K562 (cell line): ENCODE data around the gene LIPT1. TPM values are rescaled to one million over a fixed set of nuclear protein-coding genes. Genes with fewer than 3 reads are reported as not detected.

Experiments
- ATAC-seq: fragments of 200-7000 bp; cut with Tn5 transposase; 3 replicates; pipeline ENCODE4 v1.9.1; 2020; ENCODE audit warnings: moderate library complexity
- BruUV-seq: library from RNA; stranded (reverse); fragments of 400-500 nt; replicated peaks from 2 replicates; lab custom pipeline; 2021; lab: Mats Ljungman, UMichigan
- CTCF ChIA-PET: fragments of 300-600 bp; formaldehyde crosslinking; extraction: SDS; loops from one replicate; lab custom pipeline; 2021; ENCODE audit warnings: low intra/inter-chr PET ratio; lab: Yijun Ruan, JAX
- POLR2A ChIA-PET: fragments of 300-600, 350-650 bp; sonication (Branson Sonifier 250); formaldehyde crosslinking; extraction: SDS; loops from one replicate; lab custom pipeline; 2021; ENCODE audit warnings: antibody characterized with exemption, inconsistent platforms; lab: Yijun Ruan, JAX
- DNase-seq, 4 experiments: peaks; one replicate each; pipeline versions ENCODE4 v3.0.0 to v3.0.0-alpha.2; 2011 to 2018; ENCODE audit warnings: low spot score in 3 of 4, mixed read lengths in 3 of 4; ENCODE audit errors: extremely low read depth in 1 of 4
- FAIRE-seq: peaks from 2 replicates; lab custom pipeline; 2011; peaks lifted over from hg19 to GRCh38; lab: Jason Lieb, UNC
- H2AFZ ChIP-seq: 2 replicates; pipeline ENCODE4 v1.6.0; 2011; ENCODE audit warnings: low read depth, low read length, control low read depth, inconsistent platforms
- H3K27ac ChIP-seq: fragments of 200-600 bp; 3 replicates; pipeline ENCODE4 v1.8.0; 2011; ENCODE audit warnings: low read depth, mild to moderate bottlenecking, control low read depth, inconsistent platforms, low read length, moderate library complexity, mixed read lengths; ENCODE audit errors: extremely low read depth
- H3K27me3 ChIP-seq, 2 experiments: fragments of 300-600 bp in 1 of 2; 2 replicates in 1 of 2; 3 replicates in 1 of 2; pipeline versions ENCODE4 v1.6.0 to v1.8.0; 2011; ENCODE audit warnings: inconsistent platforms in 2 of 2, low read length in 2 of 2, mild to moderate bottlenecking in 1 of 2, mixed read lengths in 1 of 2, moderate library complexity in 1 of 2; ENCODE audit not compliant: control insufficient read depth in 2 of 2, insufficient read depth in 2 of 2
- H3K36me3 ChIP-seq: fragments of 300-600 bp; 3 replicates; pipeline ENCODE4 v1.8.0; 2011; ENCODE audit warnings: mild to moderate bottlenecking, low read length, inconsistent platforms; ENCODE audit not compliant: control insufficient read depth, insufficient read depth
- H3K4me1 ChIP-seq, 2 experiments: fragments of 200-600 bp in 1 of 2; replicated peaks in 1 of 2; 2 replicates in 1 of 2; 3 replicates in 1 of 2; pipeline versions ENCODE4 v1.5.1 to v1.8.0; 2011; ENCODE audit warnings: inconsistent platforms in 2 of 2, low read length in 2 of 2, mild to moderate bottlenecking in 1 of 2, mixed read lengths in 1 of 2, moderate library complexity in 1 of 2; ENCODE audit not compliant: control insufficient read depth in 2 of 2, insufficient read depth in 2 of 2
- H3K4me2 ChIP-seq: 2 replicates; pipeline ENCODE4 v1.6.1; 2011; ENCODE audit warnings: low read length, control low read depth, inconsistent platforms, mixed read lengths; ENCODE audit not compliant: insufficient read depth
- H3K4me3 ChIP-seq: fragments of 200-600 bp; sonication (generic), shearing (Covaris generic); 2 replicates; pipeline ENCODE4 v1.5.1; 2016; ENCODE audit warnings: control low read depth, inconsistent platforms
- H3K79me2 ChIP-seq: fragments of 200-600 bp; 3 replicates; pipeline ENCODE4 v1.8.0; 2011; ENCODE audit warnings: low read length, inconsistent platforms; ENCODE audit not compliant: control insufficient read depth, insufficient read depth
- H3K9ac ChIP-seq, 2 experiments: 2 replicates each; pipeline versions ENCODE4 v1.6.0 to v1.6.1; 2011; ENCODE audit warnings: low read depth in 2 of 2, low read length in 2 of 2, control low read depth in 1 of 2, inconsistent platforms in 1 of 2, mild to moderate bottlenecking in 1 of 2, mixed read lengths in 1 of 2; ENCODE audit not compliant: insufficient read depth in 1 of 2
- H3K9me1 ChIP-seq: one replicate; pipeline ENCODE4 v1.6.0; 2011; ENCODE audit warnings: inconsistent platforms, mild to moderate bottlenecking, low read length, moderate library complexity; ENCODE audit not compliant: control insufficient read depth, insufficient read depth
- H3K9me3 ChIP-seq: replicated peaks from 2 replicates; pipeline ENCODE4 v1.5.1; 2011; ENCODE audit warnings: low read depth, low read length, inconsistent platforms; ENCODE audit not compliant: control insufficient read depth, insufficient read depth
- H4K20me1 ChIP-seq: replicated peaks from 2 replicates; pipeline ENCODE4 v1.6.1; 2011; ENCODE audit warnings: low read length, inconsistent platforms, mixed read lengths; ENCODE audit not compliant: control insufficient read depth, insufficient read depth
- ETS2 ChIP-seq: IDR thresholded peaks from 2 replicates; pipeline ENCODE4 v1.6.1; 2016; ENCODE audit warnings: borderline replicate concordance, missing genetic modification characterization, mild to moderate bottlenecking, moderate library complexity, missing compliant biosample characterization; ENCODE audit not compliant: poor library complexity, severe bottlenecking
- FOXK2 ChIP-seq, 2 experiments: fragments of 450-650 bp; IDR thresholded peaks in 1 of 2; conservative IDR thresholded peaks in 1 of 2; 2 replicates each; pipeline ENCODE4 v1.6.1; 2016; ENCODE audit warnings: low read depth in 2 of 2, mild to moderate bottlenecking in 1 of 2
- HDAC3 ChIP-seq: fragments of 450-650 bp; IDR thresholded peaks from 2 replicates; pipeline ENCODE4 v1.6.1; 2018; ENCODE audit warnings: borderline replicate concordance, mild to moderate bottlenecking, moderate library complexity; ENCODE audit not compliant: partially characterized antibody
- NELFE ChIP-seq: IDR thresholded peaks from 2 replicates; pipeline ENCODE4 v1.6.1; 2011; ENCODE audit warnings: mild to moderate bottlenecking; ENCODE audit not compliant: insufficient read depth, insufficient read length
- NR3C1 ChIP-seq: sonication (generic); formaldehyde crosslinking; IDR thresholded peaks from 2 replicates; pipeline ENCODE4 v1.8.1; 2022; ENCODE audit warnings: missing genetic modification reagents
- PTTG1 ChIP-seq: fragments of 450-650 bp; IDR thresholded peaks from 2 replicates; pipeline ENCODE4 v1.6.1; 2016; ENCODE audit warnings: low read depth, mild to moderate bottlenecking, missing genetic modification characterization, missing compliant biosample characterization
- RAD21 ChIP-seq, 2 experiments: fragments of 250-450 bp in 1 of 2; fragments of 450-650 bp in 1 of 2; sonication (Bioruptor Pico) in 1 of 2; formaldehyde crosslinking in 1 of 2; IDR thresholded peaks in 1 of 2; conservative IDR thresholded peaks in 1 of 2; 2 replicates each; pipeline versions ENCODE4 v1.4.0 to v1.8.0; 2020 to 2022; ENCODE audit warnings: mild to moderate bottlenecking in 2 of 2, moderate library complexity in 1 of 2
- ZNF12 ChIP-seq: sonication (generic); formaldehyde crosslinking; IDR thresholded peaks from 2 replicates; pipeline ENCODE4 v1.4.0; 2020; ENCODE audit warnings: mild to moderate bottlenecking, missing genetic modification reagents
- ZNF140 ChIP-seq: fragments of 250-450 bp; sonication (Bioruptor Pico); IDR thresholded peaks from 2 replicates; pipeline ENCODE4 v1.8.0; 2021; ENCODE audit warnings: moderate library complexity, mild to moderate bottlenecking, inconsistent platforms
- WGBS: fragments of 100-300 bp; shearing (Covaris generic); methylation state at CpG from one replicate; pipeline ENCODE4 v1.1.6; 2016; ENCODE audit warnings: low coverage, mixed read lengths; ENCODE audit not compliant: insufficient coverage; ENCODE audit errors: missing lambda C conversion rate; 5-methylcytosine and 5-hydroxymethylcytosine counted together
- in situ Hi-C: fragments of 300-500 bp; cut with MboI; formaldehyde crosslinking; loops from 4 replicates; pipeline ENCODE4 v1.15.0; 2018; ENCODE audit warnings: inconsistent platforms, mixed read lengths
- intact Hi-C: fragments of 100-400 bp; cut with micrococcal nuclease; formaldehyde crosslinking; loops from 2 replicates; pipeline ENCODE4 v1.14.2; 2022
- polyA plus RNA-seq, 8 experiments: library from polyadenylated mRNA; depleted of rRNA in 4 of 8; stranded (reverse) in 5 of 8; unstranded in 3 of 8; fragments of >200 nt; fragmentation: Nextera tagmentation in 2 of 8; fragmentation: Illumina TruSeq in 1 of 8; extraction: Ambion mirVana in 2 of 8; extraction: Trizol in 1 of 8; gene quantifications; 2 replicates each; pipeline versions ENCODE4 v1.2.1 to v1.2.3, GENCODE V29; 2011 to 2014; ENCODE audit warnings: inconsistent platforms in 1 of 8, missing spikeins in 1 of 8
- total RNA-seq, 7 experiments: library from RNA; depleted of rRNA in 6 of 7; stranded (reverse); fragments of >200 nt in 6 of 7; fragmentation: Illumina TruSeq in 2 of 7; extraction: Trizol in 2 of 7; gene quantifications; 2 replicates each; pipeline versions ENCODE4 v1.2.1 to v1.2.3, GENCODE V29; 2011 to 2021; ENCODE audit warnings: low replicate concordance in 1 of 7
- TF ChIP-seq, protein P1 (sequence below), 2 experiments: fragments of 450-650 bp in 1 of 2; sonication (generic) in 1 of 2; formaldehyde crosslinking in 1 of 2; IDR thresholded peaks in 1 of 2; conservative IDR thresholded peaks in 1 of 2; 2 replicates each; pipeline versions ENCODE4 v1.6.1 to v1.8.1; 2016 to 2023; ENCODE audit warnings: mild to moderate bottlenecking in 2 of 2, moderate library complexity in 2 of 2, inconsistent platforms in 1 of 2, missing genetic modification reagents in 1 of 2
- TF ChIP-seq, protein P2 (sequence below): fragments of 450-650 bp; formaldehyde crosslinking; IDR thresholded peaks from 2 replicates; pipeline ENCODE4 v1.4.0; 2020; ENCODE audit warnings: mild to moderate bottlenecking, moderate library complexity
- TF ChIP-seq, protein P3 (sequence below): fragments of 250-450 bp; sonication (Bioruptor Pico); IDR thresholded peaks from 2 replicates; pipeline ENCODE4 v1.4.0; 2020
- TF ChIP-seq, protein P4 (sequence below), 2 experiments: fragments of 450-650 bp; IDR thresholded peaks; 2 replicates each; pipeline ENCODE4 v1.6.1; 2018; ENCODE audit warnings: mild to moderate bottlenecking in 2 of 2, low read depth in 1 of 2; ENCODE audit not compliant: partially characterized antibody in 2 of 2

Gene LIPT1
- total and polyA plus RNA-seq, 9 of the 15 experiments (the other 6 are each of a cell fraction or from before 2014, with no cell fraction given): 6.4 to 18.3 (median 11.6) TPM

DNA sequence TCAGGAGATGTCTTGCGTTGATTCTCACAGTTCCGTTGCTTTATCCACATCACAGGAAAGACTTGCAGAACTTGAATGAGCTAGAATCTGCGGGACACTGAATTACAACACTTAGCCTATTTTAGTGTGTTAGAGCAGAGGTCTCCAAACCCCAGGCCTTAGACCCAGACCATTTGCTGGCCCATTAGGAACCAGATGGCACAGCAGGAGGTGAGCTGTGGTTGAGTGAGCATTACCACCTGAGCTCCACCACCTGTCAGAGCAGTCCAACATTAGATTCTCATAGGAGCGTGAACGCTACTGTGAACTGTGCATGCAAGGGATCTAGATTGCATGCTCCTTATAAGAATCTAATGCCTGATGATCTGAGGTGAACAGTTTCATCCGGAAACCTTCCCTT is 30.0 kb downstream of the LIPT1 start:
- in situ Hi-C loops: no loop called here
- POLR2A ChIA-PET: interaction anchor here (1.0 kb wide), 1 partner anchor 113 kb away, joined by 3 read pairs; no protein-coding TSS in a partner anchor
- TF ChIP-seq ETS2 (tag) (no peak), ZNF12 (CRISPR knock-in tag) (no peak), RAD21 (CRISPR knock-in tag; conservative IDR thresholded peaks at IDR 0.05 in 1 of 2, IDR thresholded peaks at IDR 0.05 in 1 of 2) (no peak), NELFE (no peak), PTTG1 (tag) (no peak), FOXK2 (conservative IDR thresholded peaks at IDR 0.05 in 1 of 2, IDR thresholded peaks at IDR 0.05 in 1 of 2; ENCODE audit: low read depth in 2 of 2) (no peak), HDAC3 (no peak), ZNF140 (CRISPR knock-in tag) (no peak), NR3C1 (CRISPR knock-in tag) (no peak)
- TF ChIP-seq, protein P1, sequence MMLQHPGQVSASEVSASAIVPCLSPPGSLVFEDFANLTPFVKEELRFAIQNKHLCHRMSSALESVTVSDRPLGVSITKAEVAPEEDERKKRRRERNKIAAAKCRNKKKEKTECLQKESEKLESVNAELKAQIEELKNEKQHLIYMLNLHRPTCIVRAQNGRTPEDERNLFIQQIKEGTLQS (IDR thresholded peaks at IDR 0.05): no peak
- TF ChIP-seq, protein P1 (CRISPR knock-in tag; conservative IDR thresholded peaks at IDR 0.05): no peak
- TF ChIP-seq, protein P2, sequence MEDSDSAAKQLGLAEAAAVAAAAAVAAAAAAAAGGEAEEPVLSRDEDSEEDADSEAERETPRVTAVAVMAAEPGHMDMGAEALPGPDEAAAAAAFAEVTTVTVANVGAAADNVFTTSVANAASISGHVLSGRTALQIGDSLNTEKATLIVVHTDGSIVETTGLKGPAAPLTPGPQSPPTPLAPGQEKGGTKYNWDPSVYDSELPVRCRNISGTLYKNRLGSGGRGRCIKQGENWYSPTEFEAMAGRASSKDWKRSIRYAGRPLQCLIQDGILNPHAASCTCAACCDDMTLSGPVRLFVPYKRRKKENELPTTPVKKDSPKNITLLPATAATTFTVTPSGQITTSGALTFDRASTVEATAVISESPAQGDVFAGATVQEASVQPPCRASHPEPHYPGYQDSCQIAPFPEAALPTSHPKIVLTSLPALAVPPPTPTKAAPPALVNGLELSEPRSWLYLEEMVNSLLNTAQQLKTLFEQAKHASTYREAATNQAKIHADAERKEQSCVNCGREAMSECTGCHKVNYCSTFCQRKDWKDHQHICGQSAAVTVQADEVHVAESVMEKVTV (CRISPR knock-in tag): no peak
- TF ChIP-seq, protein P3, sequence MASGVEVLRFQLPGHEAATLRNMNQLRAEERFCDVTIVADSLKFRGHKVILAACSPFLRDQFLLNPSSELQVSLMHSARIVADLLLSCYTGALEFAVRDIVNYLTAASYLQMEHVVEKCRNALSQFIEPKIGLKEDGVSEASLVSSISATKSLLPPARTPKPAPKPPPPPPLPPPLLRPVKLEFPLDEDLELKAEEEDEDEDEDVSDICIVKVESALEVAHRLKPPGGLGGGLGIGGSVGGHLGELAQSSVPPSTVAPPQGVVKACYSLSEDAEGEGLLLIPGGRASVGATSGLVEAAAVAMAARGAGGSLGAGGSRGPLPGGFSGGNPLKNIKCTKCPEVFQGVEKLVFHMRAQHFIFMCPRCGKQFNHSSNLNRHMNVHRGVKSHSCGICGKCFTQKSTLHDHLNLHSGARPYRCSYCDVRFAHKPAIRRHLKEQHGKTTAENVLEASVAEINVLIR (CRISPR knock-in tag): no peak
- TF ChIP-seq, protein P4, sequence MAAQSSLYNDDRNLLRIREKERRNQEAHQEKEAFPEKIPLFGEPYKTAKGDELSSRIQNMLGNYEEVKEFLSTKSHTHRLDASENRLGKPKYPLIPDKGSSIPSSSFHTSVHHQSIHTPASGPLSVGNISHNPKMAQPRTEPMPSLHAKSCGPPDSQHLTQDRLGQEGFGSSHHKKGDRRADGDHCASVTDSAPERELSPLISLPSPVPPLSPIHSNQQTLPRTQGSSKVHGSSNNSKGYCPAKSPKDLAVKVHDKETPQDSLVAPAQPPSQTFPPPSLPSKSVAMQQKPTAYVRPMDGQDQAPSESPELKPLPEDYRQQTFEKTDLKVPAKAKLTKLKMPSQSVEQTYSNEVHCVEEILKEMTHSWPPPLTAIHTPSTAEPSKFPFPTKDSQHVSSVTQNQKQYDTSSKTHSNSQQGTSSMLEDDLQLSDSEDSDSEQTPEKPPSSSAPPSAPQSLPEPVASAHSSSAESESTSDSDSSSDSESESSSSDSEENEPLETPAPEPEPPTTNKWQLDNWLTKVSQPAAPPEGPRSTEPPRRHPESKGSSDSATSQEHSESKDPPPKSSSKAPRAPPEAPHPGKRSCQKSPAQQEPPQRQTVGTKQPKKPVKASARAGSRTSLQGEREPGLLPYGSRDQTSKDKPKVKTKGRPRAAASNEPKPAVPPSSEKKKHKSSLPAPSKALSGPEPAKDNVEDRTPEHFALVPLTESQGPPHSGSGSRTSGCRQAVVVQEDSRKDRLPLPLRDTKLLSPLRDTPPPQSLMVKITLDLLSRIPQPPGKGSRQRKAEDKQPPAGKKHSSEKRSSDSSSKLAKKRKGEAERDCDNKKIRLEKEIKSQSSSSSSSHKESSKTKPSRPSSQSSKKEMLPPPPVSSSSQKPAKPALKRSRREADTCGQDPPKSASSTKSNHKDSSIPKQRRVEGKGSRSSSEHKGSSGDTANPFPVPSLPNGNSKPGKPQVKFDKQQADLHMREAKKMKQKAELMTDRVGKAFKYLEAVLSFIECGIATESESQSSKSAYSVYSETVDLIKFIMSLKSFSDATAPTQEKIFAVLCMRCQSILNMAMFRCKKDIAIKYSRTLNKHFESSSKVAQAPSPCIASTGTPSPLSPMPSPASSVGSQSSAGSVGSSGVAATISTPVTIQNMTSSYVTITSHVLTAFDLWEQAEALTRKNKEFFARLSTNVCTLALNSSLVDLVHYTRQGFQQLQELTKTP (IDR thresholded peaks at IDR 0.05; ENCODE audit: low read depth in 1 of 2, partially characterized antibody in 2 of 2): no peak

More for the DNA sequence above, 30.0 kb downstream of the LIPT1 start:
- Histone ChIP-seq H3K27ac (no peak overlapping the region), H3K4me3 (no peak overlapping the region), H3K36me3 (peaks cover 53% of the 10 kb centered on the region), H3K4me1 (peaks cover 0 to 13% of the 10 kb centered on the region in 2 experiments), H3K9ac (no peak overlapping the region), H3K27me3 (no peaks in the 10 kb centered on the region), H3K4me2 (no peak overlapping the region), H4K20me1 (no peaks in the 10 kb centered on the region), H2AFZ (no peak overlapping the region), H3K9me3 (no peaks in the 10 kb centered on the region), H3K79me2 (peaks cover 91% of the 10 kb centered on the region), H3K9me1 (peaks cover 5% of the 10 kb centered on the region)
- ATAC-seq: no peak
- intact Hi-C loops: no loop called here
- 92% methylated on average over 6 of the region's 6 CpGs for WGBS
- no peak for FAIRE-seq
- DNase-seq: no peak
- BruUV-seq: no TSS peak
- CTCF ChIA-PET: no interaction called here
